ENCODE results near the gene MOSMO.
"Not testable (repeated sequence)": the region's sequence is repeated elsewhere in the genome, so short reads cannot be mapped to it uniquely, and the experiment has no call there.

MOSMO gene

GRCh38 chr16:22098405-22099255 is 90.7 kb downstream of the MOSMO start:
- Histone ChIP-seq H4K20me1 (no peaks in the 10 kb centered on the region), H3K27ac (no peak overlapping the region), H3K4me3 (no peak overlapping the region), H3K27me3 (no peaks in the 10 kb centered on the region), H3K36me3 (no peaks in the 10 kb centered on the region), H3K9ac (no peak overlapping the region), H3K4me1 (no peaks in the 10 kb centered on the region), H3K9me3 (no peaks in the 10 kb centered on the region), H3K4me2 (no peak overlapping the region)
- TF ChIP-seq Cebpa-rat (IDR thresholded peaks at IDR 0.05): no peak

GRCh38 chr16:22099256-22099975 is 91.5 kb downstream of the MOSMO start:
- H3K9ac ChIP-seq: no peak overlapping the region
- H3K27me3 ChIP-seq: no peaks in the 10 kb centered on the region
- H3K4me3 ChIP-seq: no peak overlapping the region
- H3K9me3 ChIP-seq: no peaks in the 10 kb centered on the region
- H3K4me1 ChIP-seq: no peaks in the 10 kb centered on the region
- H4K20me1 ChIP-seq: no peaks in the 10 kb centered on the region
- H3K27ac ChIP-seq: no peak overlapping the region
- TF ChIP-seq Cebpa-rat (IDR thresholded peaks at IDR 0.05): no peak
- no peaks in the 10 kb centered on the region for H3K36me3 ChIP-seq
- no peak overlapping the region for H3K4me2 ChIP-seq

GRCh38 chr16:22103441-22103840 is 95.5 kb downstream of the MOSMO start:
- TF ChIP-seq Cebpa-rat (IDR thresholded peaks at IDR 0.05): no peak
- no peak overlapping the region for H3K4me3 ChIP-seq
- no peaks in the 10 kb centered on the region for H3K4me1 ChIP-seq
- no peaks in the 10 kb centered on the region for H4K20me1 ChIP-seq
- no peak overlapping the region for H3K4me2 ChIP-seq
- H3K27me3 ChIP-seq: no peaks in the 10 kb centered on the region
- no peak overlapping the region for H3K27ac ChIP-seq
- H3K36me3 ChIP-seq: no peaks in the 10 kb centered on the region
- no peaks in the 10 kb centered on the region for H3K9me3 ChIP-seq
- no peak overlapping the region for H3K9ac ChIP-seq

- no peak for TF ChIP-seq Cebpa-rat (IDR thresholded peaks at IDR 0.05)
- peak overlapping the region; percentile 12 for H3K4me2 ChIP-seq
- no peak overlapping the region for H3K9ac ChIP-seq
- no peak overlapping the region for H3K4me3 ChIP-seq
- H3K27ac ChIP-seq: no peak overlapping the region
- H3K4me1 ChIP-seq: peaks cover 25% of the 10 kb centered on the region
- H4K20me1 ChIP-seq: no peaks in the 10 kb centered on the region
- H3K36me3 ChIP-seq: no peaks in the 10 kb centered on the region
- no peaks in the 10 kb centered on the region for H3K27me3 ChIP-seq
- no peaks in the 10 kb centered on the region for H3K9me3 ChIP-seq
Measured at GRCh38 chr16:22109258-22109898, 101.5 kb downstream of the MOSMO start.

- not testable (repeated sequence) for H3K36me3 ChIP-seq, H3K9me3 ChIP-seq, H4K20me1 ChIP-seq, H3K27me3 ChIP-seq, H3K9ac ChIP-seq, H3K4me3 ChIP-seq, H3K4me2 ChIP-seq, H3K27ac ChIP-seq
- H3K4me1 ChIP-seq: peaks cover 25% of the 10 kb centered on the region
Measured at GRCh38 chr16:22111629-22112028, 103.7 kb downstream of the MOSMO start.

- H3K36me3 ChIP-seq: no peaks in the 10 kb centered on the region
- no peak overlapping the region for H3K4me2 ChIP-seq
- peaks cover 4% of the 10 kb centered on the region for H3K4me1 ChIP-seq
- no peak overlapping the region for H3K4me3 ChIP-seq
- H3K27ac ChIP-seq: no peak overlapping the region
- TF ChIP-seq Cebpa-rat (IDR thresholded peaks at IDR 0.05): no peak
- H4K20me1 ChIP-seq: no peaks in the 10 kb centered on the region
- no peaks in the 10 kb centered on the region for H3K9me3 ChIP-seq
- H3K9ac ChIP-seq: no peak overlapping the region
- H3K27me3 ChIP-seq: no peaks in the 10 kb centered on the region
Measured at GRCh38 chr16:22116095-22116700, 108.3 kb downstream of the MOSMO start.

- Histone ChIP-seq H4K20me1 (no peaks in the 10 kb centered on the region), H3K4me3 (no peak overlapping the region), H3K9me3 (no peaks in the 10 kb centered on the region), H3K36me3 (no peaks in the 10 kb centered on the region), H3K27me3 (no peaks in the 10 kb centered on the region), H3K9ac (no peak overlapping the region), H3K4me1 (peaks cover 4% of the 10 kb centered on the region), H3K27ac (no peak overlapping the region), H3K4me2 (no peak overlapping the region)
- no peak for TF ChIP-seq Cebpa-rat (IDR thresholded peaks at IDR 0.05)
Measured at GRCh38 chr16:22117609-22118008, 109.7 kb downstream of the MOSMO start.

GRCh38 chr16:22120440-22120839 is 112.5 kb downstream of the MOSMO start:
- no peak for TF ChIP-seq Cebpa-rat (IDR thresholded peaks at IDR 0.05)

GRCh38 chr16:22122239-22122638 is 114.3 kb downstream of the MOSMO start:
- Histone ChIP-seq H3K4me1 (peaks cover 16% of the 10 kb centered on the region), H3K27ac (no peak overlapping the region), H4K20me1 (no peaks in the 10 kb centered on the region), H3K4me3 (no peak overlapping the region), H3K9me3 (no peaks in the 10 kb centered on the region), H3K27me3 (no peaks in the 10 kb centered on the region), H3K9ac (no peak overlapping the region), H3K36me3 (no peaks in the 10 kb centered on the region), H3K4me2 (no peak overlapping the region; the same call in 1 of the 2 replicates)
- no peak for TF ChIP-seq Cebpa-rat (IDR thresholded peaks at IDR 0.05)

More at GRCh38 chr16:22120440-22120839, 112.5 kb downstream of the MOSMO start:
- Histone ChIP-seq H3K4me1 (peaks cover 16% of the 10 kb centered on the region), H3K4me2 (no peak overlapping the region), H3K4me3 (no peak overlapping the region), H3K9ac (no peak overlapping the region), H3K9me3 (no peaks in the 10 kb centered on the region), H3K27ac (no peak overlapping the region), H4K20me1 (no peaks in the 10 kb centered on the region), H3K36me3 (no peaks in the 10 kb centered on the region), H3K27me3 (no peaks in the 10 kb centered on the region)

All from BLaER1 (cell line).